ENCODE measurements around the gene NEUROD2.

NEUROD2 gene

GRCh38 chr17:39606434-39607056 is 1.2 kb downstream of the NEUROD2 start (continued):
- TF ChIP-seq ZNF624 (tag by site-specific recombination; IDR thresholded peaks at IDR 0.05) (no peak), ZNF16 (tag by site-specific recombination; IDR thresholded peaks at IDR 0.05; ENCODE audit: low read depth) (no peak), KLF7 (tag by site-specific recombination; IDR thresholded peaks at IDR 0.05; ENCODE audit: borderline replicate concordance) (no peak), BCL11B (tag by site-specific recombination; IDR thresholded peaks at IDR 0.05; ENCODE audit: low read depth) (no peak), PRDM1 (tag by site-specific recombination; IDR thresholded peaks at IDR 0.05) (no peak), AEBP2 (tag by site-specific recombination; IDR thresholded peaks at IDR 0.05; ENCODE audit: borderline replicate concordance) (no peak), YY1 (tag by site-specific recombination; IDR thresholded peaks at IDR 0.05) (no peak), ZBTB1 (tag by site-specific recombination; IDR thresholded peaks at IDR 0.05) (no peak), ZNF501 (tag by site-specific recombination; IDR thresholded peaks at IDR 0.05) (no peak), KLF8 (tag by site-specific recombination; IDR thresholded peaks at IDR 0.05) (no peak), ZNF366 (tag by site-specific recombination; conservative IDR thresholded peaks at IDR 0.05) (no peak), ZNF513 (tag by site-specific recombination; IDR thresholded peaks at IDR 0.05) (no peak), MZF1 (tag by site-specific recombination; IDR thresholded peaks at IDR 0.05; ENCODE audit: borderline replicate concordance) (no peak), ZNF433 (tag by site-specific recombination; IDR thresholded peaks at IDR 0.05; ENCODE audit: low read depth) (no peak), ZNF571 (tag by site-specific recombination; IDR thresholded peaks at IDR 0.05) (no peak), ZNF837 (tag by site-specific recombination; IDR thresholded peaks at IDR 0.05) (no peak), ZNF76 (tag by site-specific recombination; IDR thresholded peaks at IDR 0.05; ENCODE audit: borderline replicate concordance, low read depth) (no peak), ZBTB20 (tag by site-specific recombination; IDR thresholded peaks at IDR 0.05) (peak; percentile 87), ZNF692 (tag by site-specific recombination; IDR thresholded peaks at IDR 0.05) (0 out of 2 replicates have a peak, but pooled peaks have one; percentile 15), ZNF561 (tag by site-specific recombination; IDR thresholded peaks at IDR 0.05; ENCODE audit: borderline replicate concordance) (no peak), ZNF221 (tag by site-specific recombination; IDR thresholded peaks at IDR 0.05; ENCODE audit: borderline replicate concordance) (no peak), SALL2 (tag by site-specific recombination; IDR thresholded peaks at IDR 0.05; ENCODE audit: borderline replicate concordance) (no peak), ZNF350 (tag by site-specific recombination; IDR thresholded peaks at IDR 0.05) (no peak), ZNF174 (tag by site-specific recombination; IDR thresholded peaks at IDR 0.05) (no peak)
- TF ChIP-seq, protein P1, sequence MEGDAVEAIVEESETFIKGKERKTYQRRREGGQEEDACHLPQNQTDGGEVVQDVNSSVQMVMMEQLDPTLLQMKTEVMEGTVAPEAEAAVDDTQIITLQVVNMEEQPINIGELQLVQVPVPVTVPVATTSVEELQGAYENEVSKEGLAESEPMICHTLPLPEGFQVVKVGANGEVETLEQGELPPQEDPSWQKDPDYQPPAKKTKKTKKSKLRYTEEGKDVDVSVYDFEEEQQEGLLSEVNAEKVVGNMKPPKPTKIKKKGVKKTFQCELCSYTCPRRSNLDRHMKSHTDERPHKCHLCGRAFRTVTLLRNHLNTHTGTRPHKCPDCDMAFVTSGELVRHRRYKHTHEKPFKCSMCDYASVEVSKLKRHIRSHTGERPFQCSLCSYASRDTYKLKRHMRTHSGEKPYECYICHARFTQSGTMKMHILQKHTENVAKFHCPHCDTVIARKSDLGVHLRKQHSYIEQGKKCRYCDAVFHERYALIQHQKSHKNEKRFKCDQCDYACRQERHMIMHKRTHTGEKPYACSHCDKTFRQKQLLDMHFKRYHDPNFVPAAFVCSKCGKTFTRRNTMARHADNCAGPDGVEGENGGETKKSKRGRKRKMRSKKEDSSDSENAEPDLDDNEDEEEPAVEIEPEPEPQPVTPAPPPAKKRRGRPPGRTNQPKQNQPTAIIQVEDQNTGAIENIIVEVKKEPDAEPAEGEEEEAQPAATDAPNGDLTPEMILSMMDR (tag by site-specific recombination; IDR thresholded peaks at IDR 0.05), result no peak
- TF ChIP-seq, protein P2, sequence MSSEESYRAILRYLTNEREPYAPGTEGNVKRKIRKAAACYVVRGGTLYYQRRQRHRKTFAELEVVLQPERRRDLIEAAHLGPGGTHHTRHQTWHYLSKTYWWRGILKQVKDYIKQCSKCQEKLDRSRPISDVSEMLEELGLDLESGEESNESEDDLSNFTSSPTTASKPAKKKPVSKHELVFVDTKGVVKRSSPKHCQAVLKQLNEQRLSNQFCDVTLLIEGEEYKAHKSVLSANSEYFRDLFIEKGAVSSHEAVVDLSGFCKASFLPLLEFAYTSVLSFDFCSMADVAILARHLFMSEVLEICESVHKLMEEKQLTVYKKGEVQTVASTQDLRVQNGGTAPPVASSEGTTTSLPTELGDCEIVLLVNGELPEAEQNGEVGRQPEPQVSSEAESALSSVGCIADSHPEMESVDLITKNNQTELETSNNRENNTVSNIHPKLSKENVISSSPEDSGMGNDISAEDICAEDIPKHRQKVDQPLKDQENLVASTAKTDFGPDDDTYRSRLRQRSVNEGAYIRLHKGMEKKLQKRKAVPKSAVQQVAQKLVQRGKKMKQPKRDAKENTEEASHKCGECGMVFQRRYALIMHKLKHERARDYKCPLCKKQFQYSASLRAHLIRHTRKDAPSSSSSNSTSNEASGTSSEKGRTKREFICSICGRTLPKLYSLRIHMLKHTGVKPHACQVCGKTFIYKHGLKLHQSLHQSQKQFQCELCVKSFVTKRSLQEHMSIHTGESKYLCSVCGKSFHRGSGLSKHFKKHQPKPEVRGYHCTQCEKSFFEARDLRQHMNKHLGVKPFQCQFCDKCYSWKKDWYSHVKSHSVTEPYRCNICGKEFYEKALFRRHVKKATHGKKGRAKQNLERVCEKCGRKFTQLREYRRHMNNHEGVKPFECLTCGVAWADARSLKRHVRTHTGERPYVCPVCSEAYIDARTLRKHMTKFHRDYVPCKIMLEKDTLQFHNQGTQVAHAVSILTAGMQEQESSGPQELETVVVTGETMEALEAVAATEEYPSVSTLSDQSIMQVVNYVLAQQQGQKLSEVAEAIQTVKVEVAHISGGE (tag by site-specific recombination; conservative IDR thresholded peaks at IDR 0.05; ENCODE audit: low read depth), result no peak
- TF ChIP-seq, protein P3, sequence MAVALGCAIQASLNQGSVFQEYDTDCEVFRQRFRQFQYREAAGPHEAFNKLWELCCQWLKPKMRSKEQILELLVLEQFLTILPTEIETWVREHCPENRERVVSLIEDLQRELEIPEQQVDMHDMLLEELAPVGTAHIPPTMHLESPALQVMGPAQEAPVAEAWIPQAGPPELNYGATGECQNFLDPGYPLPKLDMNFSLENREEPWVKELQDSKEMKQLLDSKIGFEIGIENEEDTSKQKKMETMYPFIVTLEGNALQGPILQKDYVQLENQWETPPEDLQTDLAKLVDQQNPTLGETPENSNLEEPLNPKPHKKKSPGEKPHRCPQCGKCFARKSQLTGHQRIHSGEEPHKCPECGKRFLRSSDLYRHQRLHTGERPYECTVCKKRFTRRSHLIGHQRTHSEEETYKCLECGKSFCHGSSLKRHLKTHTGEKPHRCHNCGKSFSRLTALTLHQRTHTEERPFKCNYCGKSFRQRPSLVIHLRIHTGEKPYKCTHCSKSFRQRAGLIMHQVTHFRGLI (tag by site-specific recombination; IDR thresholded peaks at IDR 0.05), result peak; percentile 76
- TF ChIP-seq, protein P4, sequence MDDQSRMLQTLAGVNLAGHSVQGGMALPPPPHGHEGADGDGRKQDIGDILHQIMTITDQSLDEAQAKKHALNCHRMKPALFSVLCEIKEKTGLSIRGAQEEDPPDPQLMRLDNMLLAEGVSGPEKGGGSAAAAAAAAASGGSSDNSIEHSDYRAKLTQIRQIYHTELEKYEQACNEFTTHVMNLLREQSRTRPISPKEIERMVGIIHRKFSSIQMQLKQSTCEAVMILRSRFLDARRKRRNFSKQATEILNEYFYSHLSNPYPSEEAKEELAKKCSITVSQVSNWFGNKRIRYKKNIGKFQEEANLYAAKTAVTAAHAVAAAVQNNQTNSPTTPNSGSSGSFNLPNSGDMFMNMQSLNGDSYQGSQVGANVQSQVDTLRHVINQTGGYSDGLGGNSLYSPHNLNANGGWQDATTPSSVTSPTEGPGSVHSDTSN (CRISPR knock-in tag; IDR thresholded peaks at IDR 0.05), result no peak

All from HEK293 (cell line).